CD4-positive, alpha-beta T cell treated with Interleukin-21 for 1 hour (primary cell): ENCODE results near the gene PDE8A.
"Not testable (repeated sequence)": the region's sequence is repeated elsewhere in the genome, so short reads cannot be mapped to it uniquely, and the experiment has no call there.

Experiments used
- DNase-seq: peaks from one replicate; pipeline ENCODE4 v3.0.0-alpha.2; 2020

PDE8A gene

DNA sequence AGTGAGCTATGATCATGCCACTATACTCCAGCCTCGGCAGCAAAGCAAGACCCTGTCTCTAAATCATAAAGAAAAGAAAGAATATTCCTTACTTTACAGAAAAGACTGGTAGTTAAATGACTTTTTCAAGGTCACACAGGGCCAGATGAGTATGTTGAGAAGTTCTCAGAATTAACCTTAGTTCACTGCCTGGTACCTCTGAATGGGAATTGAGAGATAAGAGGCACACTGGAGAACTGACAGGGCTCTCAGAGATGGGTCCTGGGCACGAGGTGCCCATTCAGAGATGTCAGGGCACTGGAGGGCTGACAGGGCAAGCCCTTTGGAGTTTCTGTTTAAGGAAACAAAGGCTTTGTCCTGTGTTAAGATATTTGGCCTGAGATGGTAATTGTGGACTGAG is 157.7 kb downstream of the PDE8A start:
- no peak for DNase-seq

DNA sequence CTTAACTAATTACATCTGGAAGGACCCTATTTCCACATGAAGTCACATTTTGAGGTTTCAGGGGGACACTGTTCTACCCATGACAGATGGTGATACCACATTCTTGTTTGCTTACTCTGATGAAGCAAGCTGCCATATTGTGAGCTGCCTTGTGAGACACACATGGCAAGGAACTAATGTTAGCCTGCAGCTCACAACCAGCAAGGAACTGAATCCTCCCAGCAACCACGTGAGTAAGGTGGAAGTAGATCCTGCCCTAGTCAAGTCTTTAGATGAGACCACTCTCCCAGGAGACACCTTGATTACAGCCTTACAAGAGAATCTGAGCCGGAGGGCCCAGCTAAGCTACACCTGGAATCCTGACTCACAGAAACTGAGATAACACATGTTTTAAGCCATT is 160.1 kb downstream of the PDE8A start:
- DNase-seq: no peak

- DNase-seq: no peak
Observed at GRCh38 chr15:85142312-85142711, 160.7 kb downstream of the PDE8A start.

- no peak for DNase-seq
Observed at GRCh38 chr15:85149465-85150129, 167.9 kb downstream of the PDE8A start.

DNA sequence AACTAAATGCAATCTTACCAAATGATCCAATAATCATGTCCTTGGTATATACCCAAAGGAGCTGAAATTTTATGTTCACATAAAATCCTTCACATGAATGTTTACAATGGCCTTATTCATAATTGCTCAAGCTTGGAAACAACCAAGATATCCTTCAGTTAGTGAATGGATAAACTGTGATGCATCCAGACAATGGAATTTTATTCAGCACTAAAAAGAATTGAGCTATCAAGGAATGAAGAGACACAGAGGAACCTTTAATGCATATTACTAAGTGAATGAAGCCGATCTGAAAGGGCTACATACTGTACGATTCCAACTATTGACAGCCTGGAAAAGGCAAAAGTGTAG is 168.4 kb downstream of the PDE8A start:
- no peak for DNase-seq

DNA sequence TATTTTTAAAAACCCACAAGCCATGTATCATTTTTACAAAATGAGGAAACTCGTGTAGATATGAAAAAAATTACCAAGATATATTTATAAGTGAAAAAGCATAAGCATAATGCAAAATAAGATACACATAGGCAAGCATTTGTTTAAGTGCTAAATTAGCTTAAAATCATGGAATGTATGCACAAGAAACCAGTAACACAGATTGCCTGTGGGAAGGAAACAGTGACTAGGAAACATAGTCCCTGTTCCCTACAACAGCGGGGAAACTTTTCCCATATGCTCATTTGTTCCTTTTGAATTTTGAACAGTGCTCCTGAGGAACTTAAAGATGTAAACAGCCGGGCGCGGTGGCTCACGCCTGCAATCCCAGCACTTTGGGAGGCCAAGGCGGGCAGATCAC is 169.5 kb downstream of the PDE8A start:
- DNase-seq: no peak

- no peak for DNase-seq
Observed at GRCh38 chr15:85151861-85152260, 170.2 kb downstream of the PDE8A start.

DNA sequence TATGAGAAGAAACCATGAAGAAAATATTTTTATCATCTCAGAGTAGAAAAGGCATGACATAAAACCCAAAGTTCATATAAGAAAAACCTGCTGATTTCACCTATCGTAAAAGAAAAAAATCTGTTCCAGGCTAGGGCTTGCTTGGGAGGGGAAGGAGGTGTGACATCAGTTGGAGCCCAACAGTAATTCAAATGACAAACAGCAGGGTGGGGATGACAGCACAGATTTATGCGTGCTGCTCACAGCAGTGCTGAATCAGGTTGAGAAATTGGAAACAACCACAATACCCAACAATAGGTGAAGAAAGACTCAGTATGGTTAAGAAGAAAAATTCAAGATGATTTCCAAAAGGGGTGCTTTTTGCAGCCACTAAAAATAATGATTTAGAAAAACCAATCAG is 172.4 kb downstream of the PDE8A start:
- DNase-seq: no peak

GRCh38 chr15:85155360-85155759 is 173.7 kb downstream of the PDE8A start:
- no peak for DNase-seq

GRCh38 chr15:85155857-85156256 is 174.2 kb downstream of the PDE8A start:
- no peak for DNase-seq

DNA sequence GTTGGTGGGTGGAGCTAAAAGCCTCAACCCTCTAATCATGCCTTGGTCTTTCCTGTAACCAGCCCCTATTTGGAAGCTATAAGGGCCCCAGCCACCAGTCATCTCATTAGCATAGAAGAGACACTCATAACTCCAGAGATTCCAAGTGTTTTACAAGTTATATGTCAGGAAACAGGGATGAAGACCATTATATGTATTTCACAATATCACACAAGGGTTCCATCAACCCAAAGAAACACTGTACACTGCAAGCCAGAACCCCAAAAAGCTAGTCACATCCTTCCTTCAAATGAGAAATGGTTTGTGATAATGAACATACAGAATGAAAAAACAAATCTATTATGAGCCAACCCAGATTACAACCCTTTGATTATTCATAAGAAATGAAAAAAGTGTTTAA is 175.7 kb downstream of the PDE8A start:
- no peak for DNase-seq

DNA sequence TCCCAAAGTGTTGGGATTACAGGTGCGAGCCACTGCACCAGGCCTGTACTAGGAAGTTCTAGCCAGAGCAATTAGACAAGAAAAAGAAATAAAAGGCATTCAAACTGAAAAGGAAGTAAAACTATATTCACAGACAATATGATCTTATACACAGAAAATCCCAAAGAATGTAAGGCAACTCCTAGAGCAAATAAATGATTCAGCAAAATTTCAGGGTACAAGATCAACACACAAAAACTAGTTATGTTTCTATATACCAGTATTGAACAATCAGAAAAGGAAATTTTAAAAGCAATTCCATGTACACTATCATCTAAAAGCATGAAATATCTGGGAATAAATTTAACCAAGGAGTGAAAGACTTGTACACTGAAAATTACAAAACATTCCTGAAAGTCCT is 180.6 kb downstream of the PDE8A start:
- no peak for DNase-seq

DNA sequence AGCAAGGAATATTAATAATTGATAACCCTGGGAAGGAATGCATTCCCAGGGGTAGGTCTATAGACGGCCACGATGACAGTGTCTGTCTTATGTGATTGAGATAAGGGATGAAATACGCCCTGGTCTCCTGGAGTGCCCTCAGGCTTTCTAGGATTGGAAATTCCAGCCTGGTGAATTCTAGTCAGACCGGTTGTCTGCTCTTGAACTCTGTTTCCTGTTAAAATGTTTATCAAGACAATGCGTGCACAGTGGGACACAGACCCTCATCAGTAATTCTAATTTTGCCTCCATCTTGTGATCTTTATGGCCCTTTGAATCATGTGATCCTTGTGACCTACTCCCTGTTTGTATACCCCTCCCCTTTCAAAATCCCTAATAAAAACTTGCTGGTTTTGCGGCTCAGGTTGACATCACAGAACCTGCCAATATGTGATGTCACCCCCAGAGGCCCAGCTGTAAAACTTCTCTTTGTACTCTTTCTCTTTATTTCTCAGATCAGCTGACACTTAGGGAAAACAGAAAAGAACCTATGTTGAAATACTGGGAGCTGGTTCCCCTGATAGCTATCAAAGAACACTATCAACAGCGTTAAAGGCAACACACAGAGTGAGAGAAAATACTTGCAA is 183.3 kb downstream of the PDE8A start:
- no peak for DNase-seq

GRCh38 chr15:85167568-85167967 is 185.9 kb downstream of the PDE8A start:
- DNase-seq: no peak

DNA sequence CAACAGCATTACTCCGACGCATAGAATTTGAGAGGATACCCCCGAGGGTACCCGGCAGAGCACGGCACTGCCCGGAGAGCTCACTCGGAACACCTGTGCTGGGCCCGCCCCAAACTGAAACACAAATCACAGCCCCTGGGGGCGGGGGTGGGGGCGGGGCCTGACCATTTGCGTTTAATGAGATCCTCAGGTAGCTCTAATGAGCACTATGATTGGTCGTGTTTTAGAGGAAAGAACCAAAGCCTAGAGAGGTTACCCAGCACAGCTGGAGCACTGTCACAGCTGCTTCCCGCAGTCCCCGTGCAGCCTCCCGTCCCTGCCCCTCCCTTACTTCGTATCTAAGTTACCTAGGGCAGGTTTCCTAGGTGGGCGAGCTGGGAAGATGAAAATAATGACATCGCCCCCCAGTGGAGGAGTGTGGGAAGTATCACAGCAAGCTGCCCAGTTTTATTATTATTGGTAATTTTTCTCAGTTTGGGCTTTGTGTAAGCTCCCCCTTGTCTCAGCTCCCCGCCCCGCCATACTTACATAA is 187.1 kb downstream of the PDE8A start:
- DNase-seq: peak; percentile 47

DNA sequence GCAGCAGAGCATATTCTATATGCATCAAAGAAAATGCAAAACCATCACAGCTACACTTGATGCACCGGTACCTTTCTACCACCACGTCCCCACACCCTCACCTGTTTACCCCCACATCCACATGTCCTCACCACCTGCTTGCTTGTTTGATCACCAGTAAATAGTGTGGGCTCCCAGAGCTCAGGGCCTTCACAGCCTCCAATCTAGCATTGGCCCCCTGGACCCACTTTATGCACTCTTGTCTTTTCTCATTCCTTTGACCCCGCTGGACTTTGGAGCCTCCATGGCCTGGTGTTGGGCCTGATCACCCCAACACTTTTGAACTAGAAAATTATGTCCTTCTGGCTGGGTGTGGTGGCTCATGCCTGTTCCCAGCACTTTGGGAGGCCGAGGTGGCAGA is 190.1 kb downstream of the PDE8A start:
- DNase-seq: no peak

- no peak for DNase-seq
Observed at GRCh38 chr15:85172846-85173490, 191.3 kb downstream of the PDE8A start.

DNA sequence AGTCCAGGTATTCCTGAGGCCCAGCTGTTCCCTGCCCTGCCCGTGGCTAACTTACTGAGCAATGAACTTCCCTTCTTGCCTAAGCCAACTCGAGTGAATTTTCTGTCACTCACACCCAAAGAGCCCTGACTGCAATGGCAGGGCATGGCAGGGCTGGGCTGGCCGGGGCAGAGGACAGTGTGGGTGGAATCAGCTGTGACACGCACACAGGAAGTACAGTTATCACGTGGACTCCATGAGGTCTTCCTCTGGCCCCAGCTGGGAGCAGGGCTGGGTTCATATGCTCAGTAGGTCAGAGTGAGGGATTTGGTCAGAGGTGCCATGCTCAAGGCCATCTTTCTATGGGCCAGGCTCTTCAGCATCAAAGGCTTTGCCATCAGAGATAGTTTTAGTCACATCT is 192.0 kb downstream of the PDE8A start:
- not testable (repeated sequence) for DNase-seq

GRCh38 chr15:85174521-85174920 is 192.9 kb downstream of the PDE8A start:
- DNase-seq: no peak

DNA sequence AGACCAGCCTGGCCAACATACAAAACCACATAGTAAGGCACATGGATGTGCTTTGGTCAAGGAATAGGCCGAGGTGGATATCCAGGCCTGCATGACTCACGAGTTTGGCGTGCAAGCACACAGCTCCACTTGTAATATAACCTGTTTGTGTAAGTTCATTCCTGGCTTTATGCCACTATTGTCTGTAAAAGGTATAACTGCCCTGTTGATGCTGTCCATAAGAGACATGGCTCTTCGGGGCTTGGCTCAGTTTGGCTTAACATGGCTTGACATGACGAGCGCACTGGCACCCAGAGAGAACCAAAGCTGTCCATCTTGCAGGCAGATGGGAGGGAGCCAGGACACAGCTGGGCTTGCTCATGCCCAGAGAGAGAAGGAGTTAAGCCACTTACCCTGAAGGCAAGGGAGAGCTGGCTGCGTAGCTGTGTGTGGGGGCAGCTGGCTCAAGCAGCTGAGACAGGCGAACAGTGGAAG is 195.4 kb downstream of the PDE8A start:
- not testable (repeated sequence) for DNase-seq

- no peak for DNase-seq
Observed at GRCh38 chr15:85178308-85178707, 196.7 kb downstream of the PDE8A start.

DNA sequence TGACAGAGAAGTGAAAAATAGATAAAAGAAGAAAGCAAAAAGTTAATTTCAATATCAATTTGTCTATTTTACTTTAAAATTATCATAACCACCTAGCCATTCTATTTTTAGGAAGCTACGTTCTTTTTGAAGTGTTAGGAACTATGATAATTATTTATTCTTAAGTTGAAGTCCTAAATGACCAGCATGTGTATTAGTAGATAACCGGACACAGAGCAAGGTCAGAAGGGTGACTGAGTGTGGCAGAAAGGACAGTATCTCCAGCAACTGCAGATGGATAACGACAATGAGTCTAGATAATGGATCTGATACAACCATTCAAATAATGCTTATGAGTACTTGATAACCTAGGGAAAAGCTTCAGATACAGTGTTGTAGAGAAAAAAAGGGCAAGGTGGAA is 198.0 kb downstream of the PDE8A start:
- no peak for DNase-seq

DNA sequence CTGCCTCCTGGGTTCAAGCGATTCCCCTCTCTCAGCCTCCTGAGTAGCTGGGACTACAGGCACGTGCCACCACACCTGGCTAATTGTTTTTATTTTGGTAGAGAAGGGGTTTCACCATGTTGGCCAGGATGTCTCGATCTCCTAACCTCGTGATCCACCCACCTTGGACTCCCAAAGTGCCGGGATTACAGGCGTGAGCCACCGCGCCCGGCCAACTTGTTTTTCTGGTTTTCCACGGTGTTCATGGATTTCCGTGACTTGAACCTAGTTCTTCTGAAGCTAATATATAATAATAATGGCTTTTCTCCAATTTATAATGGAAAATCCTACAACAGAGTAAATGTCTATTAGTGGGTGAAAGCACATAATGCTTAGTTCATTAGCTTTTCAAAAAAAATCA is 203.7 kb downstream of the PDE8A start:
- not testable (repeated sequence) for DNase-seq

- not testable (repeated sequence) for DNase-seq
Observed at GRCh38 chr15:85188171-85188577, 206.5 kb downstream of the PDE8A start.
